Trophoblast cell (in vitro differentiated cells and primary cell): ENCODE results near the gene STAB2.
A peak's percentile ranks its signal among the peaks of the same experiment; 100 is the strongest.

ENCODE experiments used
- DNase-seq, 2 donors: peaks; one replicate each; pipeline ENCODE4 v3.0.0-alpha.2; 2016
- H2AFZ ChIP-seq: 2 replicates; pipeline ENCODE4 v1.6.1; 2013; ENCODE audit warnings: low read length, moderate library complexity, mild to moderate bottlenecking; ENCODE audit not compliant: insufficient read depth, poor library complexity
- H2AK5ac ChIP-seq: 2 replicates; pipeline ENCODE4 v1.6.1; 2013; ENCODE audit warnings: mild to moderate bottlenecking, low read length
- H2BK120ac ChIP-seq: 2 replicates; pipeline ENCODE4 v1.6.1; 2013; ENCODE audit warnings: low read length, mild to moderate bottlenecking, moderate library complexity; ENCODE audit not compliant: insufficient read depth, poor library complexity
- H2BK12ac ChIP-seq: 2 replicates; pipeline ENCODE4 v1.6.1; 2013; ENCODE audit warnings: mild to moderate bottlenecking, low read length, moderate library complexity
- H2BK5ac ChIP-seq: 2 replicates; pipeline ENCODE4 v1.6.1; 2013; ENCODE audit warnings: low read length, low read depth, moderate library complexity, mild to moderate bottlenecking; ENCODE audit not compliant: poor library complexity
- H3K14ac ChIP-seq: 2 replicates; pipeline ENCODE4 v1.6.1; 2013; ENCODE audit warnings: mild to moderate bottlenecking, low read length
- H3K18ac ChIP-seq: 2 replicates; pipeline ENCODE4 v1.6.1; 2013; ENCODE audit warnings: mild to moderate bottlenecking, low read length
- H3K23ac ChIP-seq: 2 replicates; pipeline ENCODE4 v1.6.1; 2013; ENCODE audit warnings: low read length
- H3K27ac ChIP-seq: 2 replicates; pipeline ENCODE4 v1.5.1; 2013; ENCODE audit warnings: low read depth, mild to moderate bottlenecking, inconsistent platforms, low read length, moderate library complexity
- H3K27me3 ChIP-seq: 2 replicates; pipeline ENCODE4 v1.6.1; 2013; ENCODE audit warnings: inconsistent platforms, mild to moderate bottlenecking, low read length, moderate library complexity; ENCODE audit not compliant: insufficient read depth
- H3K36me3 ChIP-seq, 2 experiments: 1 replicate in 1 of 2; 2 replicates in 1 of 2; pipeline ENCODE4 v1.6.1; 2013; ENCODE audit warnings: low read length in 2 of 2, mild to moderate bottlenecking in 2 of 2, moderate library complexity in 1 of 2; ENCODE audit not compliant: insufficient read depth in 2 of 2, control insufficient read depth in 1 of 2
- H3K4ac ChIP-seq: 2 replicates; pipeline ENCODE4 v1.6.1; 2013; ENCODE audit warnings: low read depth, mild to moderate bottlenecking, low read length, moderate library complexity
- H3K4me1 ChIP-seq, 2 experiments: 1 replicate in 1 of 2; 2 replicates in 1 of 2; pipeline ENCODE4 v1.6.1; 2013; ENCODE audit warnings: low read length in 2 of 2, mild to moderate bottlenecking in 2 of 2, moderate library complexity in 1 of 2; ENCODE audit not compliant: insufficient read depth in 2 of 2, control insufficient read depth in 1 of 2
- H3K4me2 ChIP-seq: 2 replicates; pipeline ENCODE4 v1.6.1; 2013; ENCODE audit warnings: inconsistent platforms, mild to moderate bottlenecking, low read length, moderate library complexity
- H3K4me3 ChIP-seq: 2 replicates; pipeline ENCODE4 v1.5.1; 2013; ENCODE audit warnings: mild to moderate bottlenecking, low read depth, low read length, inconsistent platforms
- H3K79me1 ChIP-seq: one replicate; pipeline ENCODE4 v1.6.1; 2013; ENCODE audit warnings: low read length
- H3K79me2 ChIP-seq: 2 replicates; pipeline ENCODE4 v1.6.1; 2013; ENCODE audit warnings: low read length, mild to moderate bottlenecking; ENCODE audit not compliant: control insufficient read depth, insufficient read depth, poor library complexity
- H3K9ac ChIP-seq: 2 replicates; pipeline ENCODE4 v1.6.1; 2013; ENCODE audit warnings: mild to moderate bottlenecking, low read length
- H3K9me3 ChIP-seq: 2 replicates; pipeline ENCODE4 v1.6.1; 2013; ENCODE audit warnings: low read depth, mild to moderate bottlenecking, control low read depth, inconsistent platforms, low read length; ENCODE audit not compliant: insufficient read depth
- H4K12ac ChIP-seq: 2 replicates; pipeline ENCODE4 v1.6.1; 2013; ENCODE audit warnings: low read depth, mild to moderate bottlenecking, low read length, moderate library complexity
- H4K8ac ChIP-seq: 2 replicates; pipeline ENCODE4 v1.6.1; 2013; ENCODE audit warnings: low read depth, mild to moderate bottlenecking, low read length, moderate library complexity
- H4K91ac ChIP-seq: one replicate; pipeline ENCODE4 v1.6.1; 2013; ENCODE audit warnings: low read depth, mild to moderate bottlenecking, low read length, moderate library complexity
- WGBS: extraction: QIAGEN DNeasy Blood & Tissue Kit; methylation state at CpG from one replicate; pipeline ENCODE4 v1.1.7; 2013; ENCODE audit warnings: missing lambda C conversion rate; ENCODE audit not compliant: insufficient read length, insufficient coverage; ENCODE audit errors: extremely low coverage; 5-methylcytosine and 5-hydroxymethylcytosine counted together

The STAB2 gene

GRCh38 chr12:103676893-103677292 lies 89.8 kb downstream of the STAB2 start:
- Histone ChIP-seq H3K18ac (no peak overlapping the region), H2AFZ (no peak overlapping the region), H3K27me3 (no peaks in the 10 kb centered on the region), H2BK120ac (no peak overlapping the region), H3K79me2 (no peaks in the 10 kb centered on the region), H3K4me1 (peaks cover 13 to 19% of the 10 kb centered on the region in 2 experiments), H3K23ac (no peak overlapping the region), H3K4me3 (no peak overlapping the region), H3K4ac (no peak overlapping the region), H3K36me3 (no peaks in the 10 kb centered on the region), H3K9ac (no peak overlapping the region), H2BK5ac (no peak overlapping the region), H3K14ac (no peak overlapping the region), H3K9me3 (no peaks in the 10 kb centered on the region), H4K12ac (no peak overlapping the region), H3K4me2 (no peak overlapping the region), H4K91ac (no peak overlapping the region), H3K27ac (no peak overlapping the region), H2BK12ac (no peak overlapping the region), H4K8ac (no peak overlapping the region), H2AK5ac (no peak overlapping the region), H3K79me1 (peaks cover 5% of the 10 kb centered on the region)
- no peak for DNase-seq
- no CpG with 5 or more reads among the region's 3 CpGs for WGBS

- H3K4me1 ChIP-seq = peaks cover 13 to 19% of the 10 kb centered on the region in 2 experiments
- no CpG with 5 or more reads among the region's 8 CpGs for WGBS
- no peaks in the 10 kb centered on the region for H3K79me2 ChIP-seq
- peaks cover 5% of the 10 kb centered on the region for H3K79me1 ChIP-seq
- H3K4ac ChIP-seq = no peak overlapping the region
- no peaks in the 10 kb centered on the region for H3K27me3 ChIP-seq
- H3K9me3 ChIP-seq = no peaks in the 10 kb centered on the region
- no peak overlapping the region for H4K12ac ChIP-seq
- H3K4me3 ChIP-seq = no peak overlapping the region
- H3K14ac ChIP-seq = no peak overlapping the region
- no peak overlapping the region for H3K9ac ChIP-seq
- no peak overlapping the region for H4K91ac ChIP-seq
- H2AFZ ChIP-seq = no peak overlapping the region
- no peak overlapping the region for H4K8ac ChIP-seq
- H2BK5ac ChIP-seq = no peak overlapping the region
- no peaks in the 10 kb centered on the region for H3K36me3 ChIP-seq
- no peak overlapping the region for H3K4me2 ChIP-seq
- H2BK12ac ChIP-seq = no peak overlapping the region
- H3K27ac ChIP-seq = no peak overlapping the region
- no peak overlapping the region for H2BK120ac ChIP-seq
- H2AK5ac ChIP-seq = no peak overlapping the region
- no peak overlapping the region for H3K18ac ChIP-seq
- no peak overlapping the region for H3K23ac ChIP-seq
- DNase-seq = peak; percentile 71 to 78
Measured at GRCh38 chr12:103677341-103677740, 90.3 kb downstream of the STAB2 start.

GRCh38 chr12:103677905-103678304 lies 90.8 kb downstream of the STAB2 start:
- no peak overlapping the region for H3K27ac ChIP-seq
- no peak overlapping the region for H3K14ac ChIP-seq
- no peak overlapping the region for H3K18ac ChIP-seq
- no peaks in the 10 kb centered on the region for H3K27me3 ChIP-seq
- H3K79me1 ChIP-seq = peaks cover 5% of the 10 kb centered on the region
- H3K9ac ChIP-seq = no peak overlapping the region
- no peak overlapping the region for H3K4ac ChIP-seq
- DNase-seq = no peak
- H3K79me2 ChIP-seq = no peaks in the 10 kb centered on the region
- H3K4me2 ChIP-seq = no peak overlapping the region
- no CpG with 5 or more reads among the region's 2 CpGs for WGBS
- H2AK5ac ChIP-seq = no peak overlapping the region
- peaks cover 13 to 19% of the 10 kb centered on the region in 2 experiments for H3K4me1 ChIP-seq
- H2BK5ac ChIP-seq = no peak overlapping the region
- no peak overlapping the region for H3K4me3 ChIP-seq
- no peak overlapping the region for H2BK12ac ChIP-seq
- H3K23ac ChIP-seq = no peak overlapping the region
- H4K8ac ChIP-seq = no peak overlapping the region
- H3K36me3 ChIP-seq = no peaks in the 10 kb centered on the region
- no peaks in the 10 kb centered on the region for H3K9me3 ChIP-seq
- no peak overlapping the region for H2AFZ ChIP-seq
- no peak overlapping the region for H4K12ac ChIP-seq
- H2BK120ac ChIP-seq = no peak overlapping the region
- no peak overlapping the region for H4K91ac ChIP-seq

GRCh38 chr12:103679421-103680170 lies 92.5 kb downstream of the STAB2 start:
- no peak overlapping the region for H3K18ac ChIP-seq
- WGBS = 100% methylated on average over 1 of the region's 7 CpGs
- H2AK5ac ChIP-seq = no peak overlapping the region
- no peak overlapping the region for H3K23ac ChIP-seq
- no peak overlapping the region for H2AFZ ChIP-seq
- no peak overlapping the region for H3K4ac ChIP-seq
- H3K27me3 ChIP-seq = no peaks in the 10 kb centered on the region
- no peak overlapping the region for H3K4me3 ChIP-seq
- H3K79me2 ChIP-seq = no peaks in the 10 kb centered on the region
- no peak overlapping the region for H3K9ac ChIP-seq
- no peak overlapping the region for H4K8ac ChIP-seq
- no peaks in the 10 kb centered on the region for H3K79me1 ChIP-seq
- H3K14ac ChIP-seq = no peak overlapping the region
- peak in 1 of 2 donors; percentile 5 for DNase-seq
- H4K12ac ChIP-seq = no peak overlapping the region
- H2BK5ac ChIP-seq = no peak overlapping the region
- H2BK120ac ChIP-seq = no peak overlapping the region
- no peak overlapping the region for H4K91ac ChIP-seq
- H3K36me3 ChIP-seq = no peaks in the 10 kb centered on the region
- H3K4me2 ChIP-seq = no peak overlapping the region
- H3K27ac ChIP-seq = no peak overlapping the region
- no peaks in the 10 kb centered on the region for H3K9me3 ChIP-seq
- H2BK12ac ChIP-seq = no peak overlapping the region
- peaks cover 4 to 11% of the 10 kb centered on the region in 2 experiments for H3K4me1 ChIP-seq
